RWPE2 (cell line): ENCODE measurements around the gene CEP43.

Source experiments
- ATAC-seq: fragments of 200-7000 bp; cut with Tn5 transposase; 3 replicates; pipeline ENCODE4 v1.9.1; 2021; ENCODE audit warnings: low read depth
- DNase-seq: peaks from one replicate; pipeline ENCODE4 v3.0.0-alpha.2; 2020; ENCODE audit warnings: low spot score
- H3K27ac ChIP-seq: fragments of 450-650 bp; 2 replicates; pipeline ENCODE4 v1.5.1; 2017; ENCODE audit warnings: mild to moderate bottlenecking; ENCODE audit not compliant: poor library complexity, severe bottlenecking
- H3K27me3 ChIP-seq: fragments of 250-450 bp; sonication (Bioruptor Pico); 2 replicates; pipeline ENCODE4 v1.5.1; 2021; ENCODE audit warnings: mild to moderate bottlenecking, moderate library complexity; ENCODE audit not compliant: insufficient read depth, poor library complexity, severe bottlenecking
- H3K36me3 ChIP-seq: fragments of 250-450 bp; sonication (Bioruptor Pico); 2 replicates; pipeline ENCODE4 v1.5.1; 2020; ENCODE audit warnings: low read depth, mild to moderate bottlenecking, moderate library complexity
- H3K4me1 ChIP-seq: fragments of 250-450 bp; sonication (Bioruptor Pico); 2 replicates; pipeline ENCODE4 v1.5.1; 2021; ENCODE audit warnings: mild to moderate bottlenecking, moderate library complexity; ENCODE audit not compliant: insufficient read depth, poor library complexity, severe bottlenecking
- H3K4me3 ChIP-seq: fragments of 250-450 bp; sonication (Bioruptor Pico); 2 replicates; pipeline ENCODE4 v1.5.1; 2021; ENCODE audit warnings: mild to moderate bottlenecking, moderate library complexity; ENCODE audit not compliant: severe bottlenecking
- H3K9me3 ChIP-seq: fragments of 250-450 bp; sonication (Bioruptor Pico); 2 replicates; pipeline ENCODE4 v1.5.1; 2021; ENCODE audit warnings: mild to moderate bottlenecking, moderate library complexity; ENCODE audit not compliant: severe bottlenecking
- TF ChIP-seq, protein P1 (sequence below): fragments of 450-650 bp; IDR thresholded peaks from one replicate; pipeline ENCODE4 v1.5.1; 2017; ENCODE audit warnings: mild to moderate bottlenecking, moderate library complexity; ENCODE audit not compliant: poor library complexity, severe bottlenecking

Gene CEP43

DNA sequence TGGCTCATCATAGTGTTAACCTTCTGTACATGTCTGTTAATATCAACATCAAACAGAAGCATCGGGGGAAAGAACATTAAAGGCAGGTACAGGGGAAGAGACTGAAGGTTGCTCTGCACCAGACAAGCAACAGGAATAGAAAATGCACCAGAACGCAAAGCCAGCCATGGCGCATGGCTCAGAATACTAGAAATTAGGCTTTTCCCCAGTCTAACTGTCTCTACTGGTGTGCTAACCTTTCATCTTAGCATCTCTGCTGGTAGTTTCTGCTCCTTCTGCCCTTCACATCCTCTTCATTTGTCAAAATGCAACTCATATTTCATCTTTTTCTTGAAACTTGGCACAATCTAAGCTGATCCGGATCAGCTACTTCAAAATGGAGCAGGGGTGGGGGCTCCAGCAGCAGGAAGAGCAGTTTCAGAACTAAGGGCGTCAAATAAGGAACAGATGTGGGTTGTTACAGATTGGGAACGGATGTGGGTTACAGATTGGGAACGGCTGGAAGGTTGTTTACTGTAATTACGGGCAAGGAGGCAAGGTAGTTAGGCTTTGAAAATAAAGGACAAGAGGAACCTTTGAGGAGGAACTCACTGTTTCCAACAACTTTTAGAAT is 29.7 kb upstream of the CEP43 start:
- ATAC-seq, result no peak
- Histone ChIP-seq H3K9me3 (peaks cover 4% of the 10 kb centered on the region), H3K4me3 (no peak overlapping the region)

DNA sequence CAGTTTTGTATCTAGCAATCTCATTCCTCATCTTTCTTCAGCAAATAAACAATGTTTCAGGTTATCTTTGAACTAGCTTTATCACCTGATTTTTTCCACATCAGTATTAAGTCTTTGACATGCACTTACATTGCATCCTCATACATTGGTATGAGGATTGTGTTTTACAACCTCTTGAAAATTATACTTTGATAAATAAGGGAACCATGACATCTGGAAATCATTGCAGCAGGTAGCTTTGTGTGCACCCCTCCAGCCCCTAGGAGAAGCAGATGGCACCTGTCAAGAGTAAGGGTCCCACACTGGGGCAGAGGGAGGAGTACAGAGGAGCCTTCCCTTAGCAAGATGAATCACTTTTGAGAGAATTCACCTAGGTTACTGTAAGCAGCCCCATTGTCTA is 29.1 kb upstream of the CEP43 start:
- no peak overlapping the region for H3K4me3 ChIP-seq
- TF ChIP-seq, protein P1, sequence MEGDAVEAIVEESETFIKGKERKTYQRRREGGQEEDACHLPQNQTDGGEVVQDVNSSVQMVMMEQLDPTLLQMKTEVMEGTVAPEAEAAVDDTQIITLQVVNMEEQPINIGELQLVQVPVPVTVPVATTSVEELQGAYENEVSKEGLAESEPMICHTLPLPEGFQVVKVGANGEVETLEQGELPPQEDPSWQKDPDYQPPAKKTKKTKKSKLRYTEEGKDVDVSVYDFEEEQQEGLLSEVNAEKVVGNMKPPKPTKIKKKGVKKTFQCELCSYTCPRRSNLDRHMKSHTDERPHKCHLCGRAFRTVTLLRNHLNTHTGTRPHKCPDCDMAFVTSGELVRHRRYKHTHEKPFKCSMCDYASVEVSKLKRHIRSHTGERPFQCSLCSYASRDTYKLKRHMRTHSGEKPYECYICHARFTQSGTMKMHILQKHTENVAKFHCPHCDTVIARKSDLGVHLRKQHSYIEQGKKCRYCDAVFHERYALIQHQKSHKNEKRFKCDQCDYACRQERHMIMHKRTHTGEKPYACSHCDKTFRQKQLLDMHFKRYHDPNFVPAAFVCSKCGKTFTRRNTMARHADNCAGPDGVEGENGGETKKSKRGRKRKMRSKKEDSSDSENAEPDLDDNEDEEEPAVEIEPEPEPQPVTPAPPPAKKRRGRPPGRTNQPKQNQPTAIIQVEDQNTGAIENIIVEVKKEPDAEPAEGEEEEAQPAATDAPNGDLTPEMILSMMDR, result no peak
- peaks cover 4% of the 10 kb centered on the region for H3K9me3 ChIP-seq

More for the DNA sequence above, 29.7 kb upstream of the CEP43 start:
- H3K27ac ChIP-seq, result no peak overlapping the region
- H3K27me3 ChIP-seq, result no peaks in the 10 kb centered on the region
- H3K4me1 ChIP-seq, result no peaks in the 10 kb centered on the region
- TF ChIP-seq, protein P1, result no peak
- no peaks in the 10 kb centered on the region for H3K36me3 ChIP-seq
- no peak for DNase-seq

DNA sequence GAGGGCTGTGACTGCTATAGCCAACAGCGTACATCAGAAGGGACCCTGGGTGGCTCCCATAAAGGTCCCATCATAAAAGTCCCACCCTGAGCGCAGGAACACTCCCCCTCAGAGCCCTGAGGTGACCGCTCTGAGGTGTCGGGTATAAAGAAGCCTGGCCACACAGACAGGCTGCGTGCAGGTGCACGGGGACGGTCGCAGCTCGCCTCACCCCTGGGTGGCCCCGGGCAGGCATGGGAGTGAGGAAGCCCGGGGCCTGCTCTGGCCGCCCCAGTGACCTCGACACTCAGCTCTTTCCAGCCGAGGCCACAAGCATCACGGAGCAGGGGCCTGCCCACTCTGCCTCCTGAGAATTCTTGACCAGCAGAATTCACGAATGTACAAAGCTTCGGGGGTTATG is 28.4 kb upstream of the CEP43 start:
- no peaks in the 10 kb centered on the region for H3K4me1 ChIP-seq
- TF ChIP-seq, protein P1, result no peak
- ATAC-seq (no peak), DNase-seq (no peak)
- H3K36me3 ChIP-seq, result no peaks in the 10 kb centered on the region
- H3K9me3 ChIP-seq, result peaks cover 4% of the 10 kb centered on the region
- H3K4me3 ChIP-seq, result no peak overlapping the region
- no peak overlapping the region for H3K27ac ChIP-seq
- H3K27me3 ChIP-seq, result no peaks in the 10 kb centered on the region

More for the DNA sequence above, 29.1 kb upstream of the CEP43 start:
- no peak overlapping the region for H3K27ac ChIP-seq
- ATAC-seq (no peak), DNase-seq (no peak)
- no peaks in the 10 kb centered on the region for H3K27me3 ChIP-seq
- no peaks in the 10 kb centered on the region for H3K36me3 ChIP-seq
- H3K4me1 ChIP-seq, result no peaks in the 10 kb centered on the region

DNA sequence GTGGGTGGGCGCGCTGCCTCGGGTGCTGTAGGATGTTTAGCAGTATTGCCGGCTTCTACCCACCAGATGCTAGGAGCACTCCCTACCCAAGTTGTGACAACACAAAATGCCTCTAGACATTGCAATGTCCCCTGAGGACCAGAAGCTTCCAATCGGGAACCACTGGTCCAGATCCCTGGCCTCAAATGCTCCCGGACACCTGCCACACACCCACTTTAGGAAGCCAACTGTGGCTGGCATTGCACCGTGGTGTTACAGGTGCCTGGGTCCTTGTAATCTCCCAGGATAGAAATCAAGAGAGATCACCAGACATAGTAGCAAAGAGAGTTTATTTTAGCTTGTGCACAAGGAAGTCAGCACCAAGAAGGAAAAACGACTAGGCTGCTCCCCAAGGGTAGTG is 27.9 kb upstream of the CEP43 start:
- DNase-seq, result no peak
- Histone ChIP-seq H3K9me3 (peaks cover under 1% of the 10 kb centered on the region), H3K4me1 (no peaks in the 10 kb centered on the region), H3K36me3 (no peaks in the 10 kb centered on the region), H3K27ac (no peak overlapping the region), H3K4me3 (no peak overlapping the region), H3K27me3 (no peaks in the 10 kb centered on the region)
- TF ChIP-seq, protein P1, result no peak
- no peak for ATAC-seq

DNA sequence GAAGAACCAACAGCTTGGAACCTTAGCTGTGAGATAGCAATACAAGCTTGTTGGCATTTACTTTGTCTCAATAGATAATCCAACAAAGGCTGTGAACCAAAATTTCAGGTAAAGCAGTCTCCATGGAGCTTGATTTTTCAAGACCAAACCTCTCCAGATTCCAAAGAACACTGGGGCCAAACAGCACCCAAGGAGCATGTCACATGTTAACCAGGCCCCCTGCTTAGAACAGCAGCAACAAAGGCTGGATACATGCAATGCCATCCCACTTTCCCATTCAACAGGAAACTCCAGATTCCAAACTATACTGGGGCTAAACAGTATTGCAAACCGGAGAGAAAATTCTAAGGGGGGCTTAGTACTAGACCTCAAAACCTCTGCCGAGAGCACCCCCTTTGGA is 27.1 kb upstream of the CEP43 start:
- ATAC-seq (no peak), DNase-seq (no peak)
- Histone ChIP-seq H3K36me3 (no peaks in the 10 kb centered on the region), H3K4me1 (no peaks in the 10 kb centered on the region), H3K9me3 (no peaks in the 10 kb centered on the region), H3K27me3 (no peaks in the 10 kb centered on the region), H3K27ac (no peak overlapping the region), H3K4me3 (no peak overlapping the region)
- TF ChIP-seq, protein P1, result no peak
